CD4-positive, alpha-beta T cell treated with Interleukin-21 for 1 hour (primary cell): ENCODE measurements around the gene FSTL4.

Experiments used
- DNase-seq: peaks from one replicate; pipeline ENCODE4 v3.0.0-alpha.2; 2020

FSTL4 gene

DNA sequence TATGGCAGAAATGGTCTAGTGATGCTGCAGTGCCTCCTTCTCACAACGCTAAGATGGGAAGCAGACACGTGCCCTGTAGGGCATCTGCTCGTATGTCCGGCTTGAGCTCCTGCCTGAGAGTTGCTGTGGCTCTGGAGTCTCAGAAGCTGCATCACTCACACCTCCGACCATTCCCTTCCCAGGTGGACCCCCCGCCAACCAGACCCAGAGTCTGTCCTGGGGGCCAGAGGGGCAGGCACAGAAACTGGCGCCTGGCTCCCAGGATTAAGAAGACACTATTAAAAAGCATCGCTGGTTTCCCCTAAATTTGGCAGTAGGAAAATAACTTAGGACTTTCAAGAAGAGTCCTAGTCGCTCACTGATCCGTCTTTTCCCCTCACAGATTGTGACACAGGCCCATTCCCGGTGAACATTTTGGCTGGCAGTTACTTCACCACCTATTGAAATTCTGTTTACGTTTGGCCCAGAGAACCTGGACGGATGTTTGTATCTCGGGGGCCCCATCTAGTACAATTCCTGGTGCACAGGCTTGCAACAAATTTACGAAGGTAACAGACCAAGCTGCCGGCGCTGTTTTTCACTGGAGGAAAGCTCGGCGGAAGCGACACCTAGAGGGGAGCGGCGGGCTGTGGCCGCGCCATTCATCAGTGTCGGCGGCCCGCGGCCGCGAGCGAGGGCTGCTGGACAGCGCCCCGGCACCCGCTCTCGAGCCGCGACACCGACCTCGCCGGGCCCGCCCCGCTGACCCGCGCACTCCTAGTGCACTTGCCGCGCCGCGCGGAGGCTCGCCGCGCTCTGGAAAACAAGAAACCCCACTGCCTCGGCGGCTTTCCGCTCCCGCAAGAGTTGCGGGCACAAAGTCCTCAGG is 1.6 kb downstream of the FSTL4 start:
- DNase-seq = peak; percentile 21

DNA sequence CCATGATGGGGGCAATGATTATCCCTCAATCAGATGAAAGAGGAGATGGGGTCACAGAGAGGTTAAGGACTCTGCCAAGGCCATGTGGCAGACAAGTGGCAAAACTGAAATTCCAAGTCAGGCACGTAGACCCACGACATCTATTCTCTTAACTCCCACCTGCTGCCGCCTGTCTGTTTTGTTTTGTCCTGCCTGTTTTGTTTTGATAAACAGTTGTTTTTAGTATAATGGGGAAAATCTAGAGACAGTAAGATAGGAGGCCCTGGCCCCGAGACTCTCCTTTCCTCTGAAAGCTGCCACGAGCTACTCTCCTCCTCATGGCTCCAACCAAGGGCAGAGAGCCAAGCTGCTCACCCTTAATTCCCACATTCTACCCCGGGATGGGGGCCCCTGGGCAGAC is 4.9 kb downstream of the FSTL4 start:
- no peak for DNase-seq

DNA sequence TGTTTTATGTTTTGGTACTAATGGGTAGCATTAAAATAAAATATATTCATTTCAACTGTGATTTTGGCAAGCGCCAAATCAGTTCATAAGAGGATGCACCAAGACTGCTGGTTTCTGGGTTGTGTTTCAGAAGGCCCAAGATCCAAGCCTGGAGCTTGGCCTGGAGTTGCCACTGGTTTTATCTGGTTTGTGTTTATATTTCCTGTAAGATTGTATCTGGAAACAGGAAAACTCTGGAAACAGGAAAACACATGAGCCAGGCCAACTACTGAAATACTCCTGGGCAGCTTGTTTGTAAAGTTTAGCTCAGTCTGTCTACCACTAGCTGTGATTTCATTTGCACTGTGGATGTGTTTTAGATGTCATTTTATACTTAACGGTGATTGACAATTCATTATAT is 5.5 kb downstream of the FSTL4 start:
- DNase-seq = no peak

DNA sequence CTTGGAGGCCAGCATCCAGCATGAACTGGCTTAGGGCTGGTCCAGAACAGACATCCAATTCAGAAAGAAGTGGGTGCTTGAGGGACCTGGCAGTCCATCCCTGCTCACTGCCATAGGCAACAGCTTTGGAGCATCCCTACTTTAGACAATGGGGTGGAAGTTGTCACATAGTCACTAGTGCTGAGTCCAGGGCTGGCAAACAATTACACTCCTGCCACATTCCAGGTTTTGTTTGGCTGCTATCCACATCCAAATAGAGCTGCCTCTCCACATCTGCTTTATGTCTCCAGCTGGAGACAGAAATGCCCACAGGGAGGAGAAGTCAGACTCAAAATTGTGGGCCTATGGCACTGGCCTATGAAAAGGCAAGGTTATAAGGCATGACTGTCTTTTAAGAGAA is 7.0 kb downstream of the FSTL4 start:
- DNase-seq = no peak

DNA sequence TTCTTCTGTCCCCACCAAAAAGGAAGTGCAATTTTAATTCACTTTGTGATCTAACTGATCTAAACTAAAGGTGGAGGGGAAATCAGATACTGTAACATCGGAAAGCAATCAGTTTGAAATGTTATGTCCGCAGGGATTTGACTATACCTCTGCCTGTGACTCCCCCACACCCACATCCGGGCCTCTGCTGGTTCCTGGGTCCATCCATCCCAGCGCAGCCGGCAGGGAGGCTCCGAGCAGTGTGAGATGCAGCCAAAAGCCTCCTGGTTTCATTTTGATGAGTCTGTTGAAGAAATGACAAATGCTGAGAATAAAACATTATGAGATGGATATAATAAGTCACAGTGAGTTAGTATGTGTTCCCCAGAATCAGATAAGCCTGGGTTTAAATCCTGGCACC is 8.6 kb downstream of the FSTL4 start:
- DNase-seq = no peak

DNA sequence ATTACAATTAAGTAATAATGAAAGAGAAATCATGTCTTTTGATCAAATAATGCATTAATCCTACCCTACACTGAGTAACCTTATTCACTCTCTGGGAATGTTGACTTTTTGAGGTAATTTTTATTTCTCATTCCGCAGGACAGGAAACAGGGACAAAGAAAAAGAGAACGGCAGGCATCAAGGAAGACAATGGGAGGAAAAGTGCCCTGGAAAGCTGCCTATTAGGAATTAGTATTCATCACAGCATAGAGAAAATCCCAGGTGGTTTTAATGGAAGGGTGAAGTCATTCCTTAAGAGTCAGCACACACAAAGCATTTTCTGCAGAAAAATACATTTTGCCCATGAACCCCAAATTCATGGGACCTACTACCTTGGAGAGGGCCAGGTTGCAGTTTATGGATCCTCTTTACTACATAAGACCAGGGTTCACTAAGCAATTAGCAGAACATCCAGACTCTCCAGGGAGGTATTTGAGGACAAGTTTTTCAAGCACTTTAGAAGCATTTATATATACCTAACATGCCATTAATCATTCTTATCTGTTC is 9.4 kb downstream of the FSTL4 start:
- DNase-seq = no peak

DNA sequence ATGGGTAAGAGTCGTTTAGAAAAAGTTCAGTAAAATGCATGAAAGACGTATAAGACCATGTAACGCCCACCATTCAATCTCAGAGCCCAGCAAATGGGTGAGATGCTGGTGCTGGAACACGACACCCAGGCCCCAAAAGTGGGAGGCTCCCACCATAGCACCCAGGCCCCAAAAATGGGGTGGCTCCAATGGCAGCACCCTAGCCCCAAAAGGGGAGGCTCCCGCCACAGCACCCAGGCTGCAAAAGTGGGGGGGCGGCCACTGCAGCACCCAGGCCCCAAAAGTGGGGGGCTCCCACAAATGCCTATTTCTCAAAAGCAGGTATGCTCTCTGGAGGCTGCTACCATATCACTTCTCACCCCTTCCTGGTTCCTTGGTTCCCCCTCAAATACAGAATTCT is 12.7 kb downstream of the FSTL4 start:
- DNase-seq = no peak

DNA sequence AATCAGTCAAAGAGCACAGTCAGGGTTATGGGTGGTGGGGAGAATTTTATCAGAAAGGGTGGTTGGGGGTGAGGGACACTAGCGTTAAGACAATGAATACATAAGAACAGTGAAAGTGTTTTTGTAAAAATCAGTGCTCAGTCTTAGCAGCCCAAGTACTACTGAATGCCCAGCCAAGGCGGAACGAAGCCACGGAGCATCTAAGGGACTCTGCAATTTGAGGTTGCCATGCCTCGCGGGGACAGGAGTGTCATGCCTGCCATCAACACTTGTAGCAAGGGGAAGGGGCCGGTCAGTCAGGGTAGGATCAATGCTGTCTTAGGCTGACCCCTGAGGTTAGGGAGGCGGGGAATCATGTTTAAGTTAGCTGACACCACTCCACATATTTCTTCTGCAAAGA is 13.3 kb downstream of the FSTL4 start:
- DNase-seq = no peak

DNA sequence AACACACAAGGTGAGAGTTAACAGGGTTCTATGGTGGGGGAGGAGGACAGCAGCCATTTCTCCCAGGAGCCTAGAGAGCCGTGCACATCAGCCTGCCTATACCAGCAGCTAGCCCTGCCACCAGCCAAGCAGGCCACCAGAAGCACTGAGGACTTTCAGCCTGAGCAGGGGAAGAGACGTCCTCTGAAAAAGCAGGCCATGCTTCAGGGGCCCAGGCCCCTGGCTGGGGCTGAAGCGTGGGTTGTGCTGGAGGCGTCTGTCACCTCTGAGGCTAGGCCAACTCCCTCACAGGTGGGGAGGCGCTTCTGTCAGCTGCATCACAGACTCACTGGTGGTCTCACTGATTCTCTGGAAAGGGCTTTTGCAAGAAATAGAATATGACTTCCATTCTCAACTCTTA is 16.3 kb downstream of the FSTL4 start:
- no peak for DNase-seq

DNA sequence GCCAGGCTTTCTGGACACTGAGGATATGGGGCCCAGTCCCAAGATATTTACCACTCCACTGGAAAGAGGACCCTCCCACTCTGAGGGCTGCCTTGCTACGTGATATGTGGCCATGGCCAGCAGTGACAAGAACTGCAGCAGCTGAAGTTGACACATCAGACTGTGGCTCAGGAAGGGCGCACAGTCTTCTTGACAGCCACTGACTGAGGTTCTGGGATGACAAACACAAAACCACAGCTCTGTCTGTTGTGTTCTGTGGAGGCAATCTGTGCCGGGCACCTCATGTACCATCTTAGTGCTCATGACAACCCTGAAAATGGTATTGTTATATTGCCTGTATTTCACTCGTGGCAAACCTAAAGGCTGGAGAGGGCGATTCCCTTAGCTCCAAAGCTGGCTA is 16.9 kb downstream of the FSTL4 start:
- DNase-seq = no peak

DNA sequence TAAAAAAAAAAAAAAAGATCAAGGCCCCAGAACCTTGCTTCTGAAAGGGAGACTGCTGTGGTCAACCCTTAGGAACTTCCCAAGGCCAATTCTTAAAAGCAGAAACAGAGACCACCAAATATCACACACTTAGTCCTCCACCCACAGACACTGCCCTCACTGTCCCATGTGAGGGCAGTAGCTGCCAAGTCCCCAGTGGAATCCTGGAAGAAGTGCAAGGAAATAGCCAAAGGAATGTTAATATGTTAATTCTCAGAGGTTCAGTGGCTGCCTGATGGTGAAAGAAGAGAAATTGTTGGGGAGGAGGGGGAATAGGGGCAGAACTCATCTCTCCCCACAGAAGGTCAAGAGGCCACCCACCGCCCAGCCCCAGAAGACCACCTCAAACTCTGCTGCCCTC is 23.1 kb downstream of the FSTL4 start:
- DNase-seq = no peak

DNA sequence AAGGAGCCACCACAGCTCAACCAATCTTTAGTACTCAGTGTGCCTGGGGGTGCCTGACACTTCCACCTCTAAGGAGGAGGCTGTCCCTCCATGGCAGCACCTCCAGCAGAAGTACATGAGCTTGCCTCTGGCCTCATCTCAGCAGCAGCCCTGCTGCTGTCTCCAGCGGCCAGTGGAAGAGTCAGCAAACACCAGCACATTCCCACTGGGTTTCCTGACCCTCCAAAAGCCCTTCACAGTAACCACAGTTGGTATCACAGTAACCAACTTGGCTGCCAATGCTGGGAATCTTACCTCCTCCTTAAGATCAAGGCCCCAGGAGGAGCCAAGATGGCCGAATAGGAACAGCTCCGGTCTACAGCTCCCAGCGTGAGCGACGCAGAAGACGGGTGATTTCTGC is 29.4 kb downstream of the FSTL4 start:
- no peak for DNase-seq

DNA sequence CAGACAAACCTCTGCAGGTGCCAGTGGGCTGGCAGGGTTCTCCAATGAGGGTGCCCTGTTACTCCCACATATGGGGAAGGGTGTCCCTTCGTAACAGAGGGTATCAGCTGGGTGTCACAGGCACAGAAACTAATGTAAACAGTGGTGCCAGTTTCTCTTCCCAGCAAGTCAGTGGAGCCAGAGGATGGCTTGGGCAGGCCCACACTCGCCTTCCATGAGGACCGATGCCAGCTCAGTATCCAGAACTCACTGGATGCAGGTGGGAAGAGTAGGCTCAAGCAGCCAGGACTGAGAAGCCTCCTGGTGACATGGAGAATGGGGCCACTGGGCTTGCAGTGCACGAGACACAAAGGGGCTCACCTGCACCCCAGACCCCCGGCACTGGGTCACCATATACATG is 30.4 kb downstream of the FSTL4 start:
- DNase-seq = no peak

DNA sequence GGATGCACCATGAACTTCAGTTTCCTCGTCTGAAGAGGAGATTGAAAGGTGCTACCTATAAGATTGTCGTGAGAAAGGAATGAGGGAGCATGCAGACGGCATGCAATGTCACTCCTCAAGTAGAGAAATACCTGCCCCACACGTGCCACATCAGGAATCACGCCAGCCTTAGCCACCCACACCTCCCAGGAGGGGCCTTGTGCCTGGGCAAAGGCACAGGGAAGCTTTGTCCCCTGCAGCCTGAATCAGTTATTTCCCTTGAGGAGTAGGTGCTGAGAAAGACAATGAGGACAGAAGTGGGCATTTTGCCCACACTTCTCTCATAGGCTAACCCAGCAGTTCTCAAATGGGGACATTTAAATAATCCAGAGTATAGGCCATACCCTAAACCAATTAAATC is 31.0 kb downstream of the FSTL4 start:
- DNase-seq = no peak

DNA sequence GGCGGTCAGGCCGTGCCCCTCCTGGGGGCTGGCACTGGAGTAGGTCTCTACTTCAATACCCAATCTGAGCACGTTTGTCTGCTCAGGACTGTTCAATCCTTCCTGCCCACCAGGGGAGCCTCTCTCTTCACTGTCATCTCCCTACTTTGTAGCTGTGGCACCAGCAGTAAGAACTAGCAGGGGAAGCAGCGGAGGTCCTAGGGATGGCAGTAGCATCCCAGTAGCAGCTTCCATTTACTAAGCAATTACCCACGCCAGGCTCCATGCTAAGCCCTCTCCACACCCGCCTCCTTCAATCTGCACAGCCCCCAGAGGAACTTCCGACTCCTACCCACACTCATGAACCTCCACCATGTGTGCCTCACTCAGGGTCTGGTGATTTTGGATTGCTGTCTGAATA is 31.7 kb downstream of the FSTL4 start:
- DNase-seq = no peak

DNA sequence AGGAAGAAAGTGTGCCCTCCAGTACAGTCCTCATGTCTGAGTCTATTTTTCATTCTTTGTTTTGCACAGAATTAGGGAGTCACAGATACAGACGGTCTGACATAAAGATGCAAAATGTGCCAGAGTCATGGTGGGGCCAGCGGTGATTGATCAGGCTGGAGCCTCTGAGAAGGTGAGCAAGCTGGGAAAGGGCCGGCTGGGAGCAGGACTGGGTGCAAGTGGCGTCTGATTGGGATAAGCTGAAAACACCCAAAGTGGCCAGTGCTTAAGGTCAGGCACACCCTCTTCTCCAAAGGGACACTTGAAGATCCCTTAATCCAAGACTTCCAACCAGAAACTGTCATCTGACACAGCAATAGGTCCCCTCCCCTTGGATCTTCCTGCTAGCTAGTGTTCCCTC is 32.6 kb downstream of the FSTL4 start:
- DNase-seq = no peak

DNA sequence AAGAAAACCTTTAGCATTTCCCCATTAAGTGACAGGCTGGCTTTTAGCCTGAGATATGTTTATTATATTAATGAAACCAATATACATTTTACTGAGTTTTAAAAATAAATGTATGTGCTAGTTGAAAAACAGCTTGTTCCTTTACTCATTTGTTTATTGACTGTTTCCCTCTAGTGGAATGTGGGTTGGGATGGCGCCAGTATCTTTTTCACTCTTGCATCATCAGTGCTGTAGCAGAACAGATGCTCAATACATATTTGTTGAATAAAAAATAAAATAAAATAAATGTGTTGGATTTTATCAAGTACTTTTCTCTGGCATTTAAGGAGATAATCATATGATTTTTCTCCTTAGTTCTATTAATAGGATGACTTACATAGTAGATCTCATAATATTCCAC is 43.0 kb downstream of the FSTL4 start:
- DNase-seq = no peak

DNA sequence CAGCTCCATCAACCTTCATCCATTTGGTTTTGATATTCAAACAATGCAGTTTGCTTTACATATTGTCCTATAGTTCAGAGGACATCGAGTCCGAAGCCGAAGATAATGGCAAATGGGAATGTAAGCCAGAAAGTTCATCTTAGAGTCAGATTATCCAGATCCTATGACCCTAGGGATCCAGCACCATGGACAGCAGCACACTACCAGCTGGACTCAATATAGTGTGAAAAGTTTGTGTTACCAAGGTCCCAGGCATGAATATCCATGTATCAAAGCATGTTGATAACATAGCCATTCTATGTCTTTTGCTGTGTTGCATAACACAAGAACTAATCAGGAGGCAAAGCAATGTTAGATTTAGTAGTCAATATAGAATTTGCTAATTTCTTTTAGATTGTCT is 46.3 kb downstream of the FSTL4 start:
- no peak for DNase-seq

DNA sequence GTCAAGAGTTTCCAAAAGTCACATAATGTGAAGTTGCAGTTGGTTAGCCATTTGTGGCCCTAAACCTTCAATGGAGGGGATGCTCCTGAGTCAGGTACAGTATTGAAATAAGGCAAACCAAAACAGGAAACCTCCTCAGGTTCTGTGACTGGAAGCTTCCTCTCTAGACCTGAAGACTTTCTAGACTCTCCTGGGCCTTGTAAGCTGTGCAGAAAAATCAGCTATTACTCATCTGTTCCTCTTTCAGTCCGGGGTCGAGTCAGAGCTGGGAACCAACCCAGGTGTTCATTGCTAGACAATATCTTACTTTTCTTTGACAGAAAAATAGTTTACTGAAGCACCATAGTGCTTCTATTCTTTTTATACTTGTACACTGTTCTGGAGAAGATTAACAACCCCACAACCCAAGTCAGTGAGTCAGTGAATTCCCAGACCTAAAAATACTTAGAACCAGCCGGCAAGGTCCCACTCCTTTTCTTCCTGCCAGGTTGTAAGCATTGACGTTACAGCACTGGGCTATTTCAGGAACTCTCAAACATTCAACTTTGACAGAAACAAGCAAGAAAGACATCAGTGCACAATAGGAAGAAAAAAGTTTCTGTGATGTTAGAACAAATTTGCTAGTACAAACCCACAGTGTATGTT is 47.3 kb downstream of the FSTL4 start:
- no peak for DNase-seq

DNA sequence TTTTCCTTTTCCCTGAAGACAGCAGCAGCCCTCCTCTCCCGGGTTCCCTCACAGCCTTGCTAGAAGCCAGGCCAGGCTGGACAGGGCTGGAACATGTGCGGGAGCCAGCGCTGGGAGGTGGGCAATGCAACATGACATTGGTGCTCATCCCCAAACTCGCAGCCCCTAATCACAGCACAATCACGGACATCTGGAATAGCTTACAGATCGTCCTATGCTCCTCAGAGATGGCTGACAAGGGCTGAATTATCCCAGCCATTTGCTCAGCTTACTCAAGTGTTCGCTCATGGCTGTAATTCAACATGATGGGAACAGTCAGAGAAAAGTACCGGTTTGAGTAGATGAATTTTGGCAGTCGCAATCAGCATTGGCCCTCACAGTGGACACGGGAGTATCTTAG is 49.8 kb downstream of the FSTL4 start:
- DNase-seq = no peak

DNA sequence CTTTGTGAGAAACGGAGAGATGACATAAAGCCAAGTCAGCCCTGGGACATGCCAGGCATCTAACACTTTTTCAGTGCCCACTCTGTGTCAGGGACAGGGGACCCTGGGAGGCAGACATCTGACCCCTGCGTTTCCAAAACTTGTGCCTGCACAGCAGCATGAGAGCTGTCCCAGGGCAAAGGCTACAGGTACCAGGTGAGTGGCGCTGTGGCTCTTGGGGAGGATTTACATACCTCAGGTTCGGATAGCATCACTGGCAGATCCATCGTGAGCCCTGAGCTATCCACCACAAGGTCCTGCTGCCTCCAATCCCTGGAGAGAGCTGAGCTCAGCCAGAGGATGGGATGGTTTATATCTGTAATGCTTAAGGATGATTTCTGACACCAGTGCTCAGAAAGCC is 52.4 kb downstream of the FSTL4 start:
- DNase-seq = no peak

DNA sequence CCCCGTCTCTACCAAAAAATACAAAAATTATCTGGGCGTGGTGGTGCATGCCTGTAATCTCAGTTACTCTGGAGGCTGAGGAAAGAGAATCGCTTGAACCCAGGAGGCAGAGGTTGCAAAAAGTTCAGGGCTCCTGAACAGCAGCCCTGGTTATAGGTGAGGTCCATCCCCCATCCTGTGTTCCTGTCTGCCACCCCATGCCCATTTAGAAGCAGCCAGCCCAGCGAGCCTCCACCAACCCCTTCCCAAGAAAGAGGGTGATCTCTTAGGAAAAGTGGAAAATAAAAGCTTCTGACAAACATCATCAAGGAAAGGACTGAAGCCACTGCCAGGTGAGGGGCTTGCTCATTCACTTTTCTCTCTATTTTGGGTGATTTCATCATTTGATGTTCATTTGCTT is 55.8 kb downstream of the FSTL4 start:
- DNase-seq = no peak

DNA sequence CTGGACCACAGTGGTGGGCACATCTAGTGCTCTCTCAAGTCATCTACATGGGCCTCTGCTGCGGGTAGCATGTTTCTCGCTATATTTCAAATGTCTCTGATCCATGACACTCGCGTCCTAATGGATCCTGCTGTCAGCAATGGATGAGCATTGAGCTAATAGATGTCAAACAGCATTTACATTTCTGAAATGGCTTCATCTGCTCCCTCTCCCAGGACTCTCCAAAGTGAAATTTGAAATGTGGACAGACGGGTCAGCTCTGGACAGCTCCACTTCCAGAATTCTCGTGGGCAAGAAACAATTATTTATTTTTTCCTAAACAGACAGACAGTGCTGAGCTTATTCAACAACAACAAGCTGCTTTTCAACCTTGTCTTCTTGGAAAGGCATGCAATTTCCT is 58.1 kb downstream of the FSTL4 start:
- DNase-seq = no peak

DNA sequence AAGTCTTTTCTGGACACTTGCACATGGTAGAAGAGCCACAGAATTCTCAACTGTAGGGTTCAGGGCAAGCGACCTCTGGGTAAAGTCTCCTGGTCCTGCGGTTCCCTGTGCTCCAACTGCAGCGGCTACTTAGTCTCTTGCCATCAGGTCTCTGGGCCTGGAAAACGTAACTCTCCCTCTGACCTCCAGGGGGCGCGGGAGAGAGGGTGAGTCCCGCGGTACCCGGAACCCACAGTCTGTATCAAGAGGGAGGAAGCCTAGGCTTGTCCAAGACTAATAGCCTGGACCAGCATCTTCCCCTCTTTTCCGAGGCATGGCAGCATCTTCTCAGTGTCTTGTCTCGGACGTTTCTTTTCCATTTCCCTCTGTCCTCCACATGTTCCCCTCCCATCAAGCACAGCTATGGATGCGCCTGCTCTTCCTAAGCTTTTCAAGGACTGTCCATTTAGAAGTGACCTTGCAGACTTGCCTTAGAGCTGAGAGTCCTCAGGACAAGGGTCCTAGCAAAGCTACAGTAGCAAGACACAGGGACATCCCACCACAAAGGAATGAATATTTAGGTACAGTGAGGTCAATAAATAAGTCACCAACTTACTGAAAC is 59.3 kb downstream of the FSTL4 start:
- DNase-seq = peak; percentile 44
